Smooth muscle cell (in vitro differentiated cells): ENCODE measurements around the gene HIF1AN. TPM values are rescaled to one million over a fixed set of nuclear protein-coding genes. Genes with fewer than 3 reads are reported as not detected.

Experiments
- DNase-seq: peaks from one replicate; lab custom pipeline; 2025; ENCODE audit not compliant: unreplicated experiment; lab: John Stamatoyannopoulos, UW
- H2AFZ ChIP-seq: fragments of 200-600 bp; sonication (generic); 2 replicates; pipeline ENCODE4 v1.6.0; 2016; ENCODE audit warnings: antibody characterized with exemption, low read depth, mild to moderate bottlenecking
- H3F3A ChIP-seq: fragments of 200-600 bp; sonication (generic); 2 replicates; pipeline ENCODE4 v1.6.0; 2017; ENCODE audit warnings: antibody characterized with exemption, low read depth
- H3K27ac ChIP-seq: fragments of 200-600 bp; sonication (generic); 2 replicates; pipeline ENCODE4 v1.5.1; 2016; ENCODE audit warnings: low read depth, mild to moderate bottlenecking
- H3K27me3 ChIP-seq: fragments of 200-600 bp; sonication (generic); 2 replicates; pipeline ENCODE4 v1.6.1; 2016; ENCODE audit warnings: low read depth, mild to moderate bottlenecking
- H3K36me3 ChIP-seq: fragments of 200-600 bp; sonication (generic); 2 replicates; pipeline ENCODE4 v1.5.1; 2016; ENCODE audit warnings: low read depth
- H3K4me1 ChIP-seq: fragments of 200-600 bp; sonication (generic); 2 replicates; pipeline ENCODE4 v1.5.1; 2016; ENCODE audit warnings: low read depth
- H3K4me2 ChIP-seq: fragments of 200-600 bp; sonication (generic); 2 replicates; pipeline ENCODE4 v1.6.0; 2016; ENCODE audit warnings: mild to moderate bottlenecking
- H3K4me3 ChIP-seq: fragments of 200-600 bp; sonication (generic); 2 replicates; pipeline ENCODE4 v1.5.1; 2016; ENCODE audit warnings: mild to moderate bottlenecking
- H3K79me2 ChIP-seq: fragments of 200-600 bp; sonication (generic); 2 replicates; pipeline ENCODE4 v1.6.0; 2016; ENCODE audit warnings: low read depth, mild to moderate bottlenecking
- H3K9ac ChIP-seq: fragments of 200-600 bp; sonication (generic); 2 replicates; pipeline ENCODE4 v1.6.0; 2016; ENCODE audit warnings: low read depth
- H3K9me3 ChIP-seq: fragments of 200-600 bp; sonication (generic); replicated peaks from 2 replicates; pipeline ENCODE4 v1.5.1; 2016; ENCODE audit warnings: low read depth
- H4K20me1 ChIP-seq: fragments of 200-600 bp; sonication (generic); 2 replicates; pipeline ENCODE4 v1.6.0; 2016; ENCODE audit warnings: low read depth
- CTCF ChIP-seq: fragments of 200-600 bp; sonication (generic); IDR thresholded peaks from 2 replicates; pipeline ENCODE4 v1.5.1; 2017; ENCODE audit warnings: borderline replicate concordance, mild to moderate bottlenecking, antibody characterized with exemption; ENCODE audit not compliant: insufficient read depth, poor library complexity, severe bottlenecking
- WGBS: methylation state at CpG from one replicate; pipeline ENCODE4 v1.1.7; 2016; ENCODE audit warnings: low lambda C conversion rate; 5-methylcytosine and 5-hydroxymethylcytosine counted together
- polyA plus RNA-seq: library from polyadenylated mRNA; unstranded; fragments of >200 nt; fragmentation: Nextera tagmentation; extraction: Ambion mirVana; gene quantifications from 2 replicates; pipeline ENCODE4 v1.2.1, GENCODE V29; 2016
- total RNA-seq: library from RNA; depleted of rRNA; stranded (reverse); fragments of >200 nt; gene quantifications from 2 replicates; pipeline ENCODE4 v1.2.3, GENCODE V29; 2014

HIF1AN gene
- total and polyA plus RNA-seq, 2 experiments from 2014 or later, result 12.4 to 28.1 TPM

DNA sequence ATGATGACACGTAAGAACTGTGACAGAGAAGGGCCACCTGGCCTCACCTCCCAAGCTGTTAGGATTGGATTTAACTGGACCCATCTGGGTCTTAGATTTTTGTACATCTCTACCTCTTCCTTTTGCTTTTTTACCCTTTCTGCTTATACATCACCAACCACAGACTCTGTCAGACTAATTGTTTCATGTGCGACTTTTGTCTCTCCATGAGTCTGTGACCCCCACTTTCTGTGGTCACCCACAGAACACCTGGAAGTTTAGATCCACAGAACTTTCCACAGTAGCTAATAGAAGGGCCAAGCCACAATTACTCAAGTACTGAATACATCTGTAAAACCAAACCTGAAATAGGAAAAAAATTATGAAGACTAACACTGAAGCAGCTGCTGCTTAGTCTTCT is 39.2 kb upstream of the HIF1AN start:
- H3K9me3 ChIP-seq, result no peaks in the 10 kb centered on the region
- no peak overlapping the region for H3K4me2 ChIP-seq
- H3F3A ChIP-seq, result no peaks in the 10 kb centered on the region
- DNase-seq, result no peak
- H2AFZ ChIP-seq, result no peak overlapping the region
- H3K9ac ChIP-seq, result no peak overlapping the region
- no peaks in the 10 kb centered on the region for H3K4me1 ChIP-seq
- no peaks in the 10 kb centered on the region for H4K20me1 ChIP-seq
- TF ChIP-seq CTCF, result no peak
- H3K4me3 ChIP-seq, result no peak overlapping the region
- no peaks in the 10 kb centered on the region for H3K36me3 ChIP-seq
- no peaks in the 10 kb centered on the region for H3K79me2 ChIP-seq
- 95% methylated on average over 2 of the region's 2 CpGs for WGBS
- H3K27ac ChIP-seq, result no peak overlapping the region
- H3K27me3 ChIP-seq, result no peaks in the 10 kb centered on the region

DNA sequence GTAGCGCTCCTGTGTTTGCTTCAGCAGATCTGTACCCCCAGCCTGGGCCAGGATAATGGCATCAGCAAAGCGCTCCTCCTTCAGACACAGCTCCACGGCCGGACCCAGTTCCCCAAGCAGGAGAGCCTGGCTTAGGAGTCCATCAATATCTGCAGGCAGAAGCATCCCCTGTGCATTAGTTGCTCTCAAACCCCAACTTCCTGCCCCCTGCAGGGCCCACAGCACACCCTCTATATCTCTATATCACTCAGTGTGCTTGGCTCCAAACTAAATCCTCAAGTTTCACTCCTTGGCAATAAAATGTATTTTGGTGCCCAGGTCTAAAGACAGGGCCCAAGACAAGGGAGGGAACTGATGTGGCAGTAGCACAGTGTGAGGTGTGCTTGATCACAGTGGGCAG is 37.7 kb upstream of the HIF1AN start:
- H3F3A ChIP-seq, result no peaks in the 10 kb centered on the region
- no peak for TF ChIP-seq CTCF
- no peak overlapping the region for H3K9ac ChIP-seq
- H4K20me1 ChIP-seq, result no peaks in the 10 kb centered on the region
- H3K79me2 ChIP-seq, result no peaks in the 10 kb centered on the region
- WGBS, result 89% methylated on average over 4 of the region's 4 CpGs
- peaks cover 12% of the 10 kb centered on the region for H3K4me1 ChIP-seq
- no peaks in the 10 kb centered on the region for H3K9me3 ChIP-seq
- no peak overlapping the region for H3K4me3 ChIP-seq
- H2AFZ ChIP-seq, result no peak overlapping the region
- DNase-seq, result no peak
- no peak overlapping the region for H3K27ac ChIP-seq
- H3K4me2 ChIP-seq, result no peak overlapping the region
- no peaks in the 10 kb centered on the region for H3K27me3 ChIP-seq
- no peaks in the 10 kb centered on the region for H3K36me3 ChIP-seq

GRCh38 chr10:100501423-100501822 is 34.3 kb upstream of the HIF1AN start:
- no peak for DNase-seq
- H3K4me3 ChIP-seq, result no peak overlapping the region

More at GRCh38 chr10:100501423-100501822, 34.3 kb upstream of the HIF1AN start:
- Histone ChIP-seq H3K27ac (no peak overlapping the region), H3K9me3 (no peaks in the 10 kb centered on the region), H3F3A (no peaks in the 10 kb centered on the region), H3K27me3 (no peaks in the 10 kb centered on the region), H4K20me1 (no peaks in the 10 kb centered on the region), H2AFZ (no peak overlapping the region), H3K4me2 (no peak overlapping the region), H3K4me1 (peaks cover 12% of the 10 kb centered on the region), H3K36me3 (no peaks in the 10 kb centered on the region), H3K79me2 (no peaks in the 10 kb centered on the region), H3K9ac (no peak overlapping the region)
- no peak for TF ChIP-seq CTCF
